ENCODE data around the gene SEMA5A.

Gene SEMA5A

GRCh38 chr5:9174446-9174845, 371.4 kb downstream of the SEMA5A start:
- Histone ChIP-seq H3K4me1 (ENCODE audit: low read length) (no peaks in the 10 kb centered on the region), H3K4me3 (ENCODE audit: low read length) (no peak overlapping the region), H3F3A (ENCODE audit: insufficient read depth, low read length) (no peaks in the 10 kb centered on the region), H3K9me3 (replicated peaks; ENCODE audit: insufficient read depth, low read length) (no peaks in the 10 kb centered on the region), H3K4me2 (ENCODE audit: low read depth, low read length) (no peak overlapping the region), H3K27me3 (replicated peaks; ENCODE audit: insufficient read depth, low read length) (no peaks in the 10 kb centered on the region), H3K9ac (ENCODE audit: low read length) (no peak overlapping the region), H2AFZ (ENCODE audit: low read length) (no peak overlapping the region), H3K36me3 (replicated peaks; ENCODE audit: insufficient read depth, low read length) (no peaks in the 10 kb centered on the region), H3K27ac (ENCODE audit: low read length) (no peak overlapping the region), H3K9me2 (replicated peaks; ENCODE audit: insufficient read depth, low read length) (no peaks in the 10 kb centered on the region), H4K20me1 (ENCODE audit: insufficient read depth, low read length) (no peaks in the 10 kb centered on the region), H3K79me2 (ENCODE audit: low read length) (no peaks in the 10 kb centered on the region)
- no peak for DNase-seq
- TF ChIP-seq CTCF (IDR thresholded peaks at IDR 0.05; ENCODE audit: low read length), result no peak
- TF ChIP-seq EZH2 (optimal IDR thresholded peaks at IDR 0.05; ENCODE audit: low read depth, low read length), result no peak
- no peak for TF ChIP-seq EZH2phosphoT487 (IDR thresholded peaks at IDR 0.05; ENCODE audit: low read length)

- DNase-seq, result no peak
- Histone ChIP-seq H3K9me2 (replicated peaks; ENCODE audit: insufficient read depth, low read length) (no peaks in the 10 kb centered on the region), H3K36me3 (replicated peaks; ENCODE audit: insufficient read depth, low read length) (no peaks in the 10 kb centered on the region), H3K27ac (ENCODE audit: low read length) (no peak overlapping the region), H3K9me3 (replicated peaks; ENCODE audit: insufficient read depth, low read length) (no peaks in the 10 kb centered on the region), H3K9ac (ENCODE audit: low read length) (no peak overlapping the region), H2AFZ (ENCODE audit: low read length) (no peak overlapping the region), H3K4me1 (ENCODE audit: low read length) (no peaks in the 10 kb centered on the region), H3K4me2 (ENCODE audit: low read depth, low read length) (no peak overlapping the region), H4K20me1 (ENCODE audit: insufficient read depth, low read length) (no peaks in the 10 kb centered on the region), H3K27me3 (replicated peaks; ENCODE audit: insufficient read depth, low read length) (no peaks in the 10 kb centered on the region), H3K4me3 (ENCODE audit: low read length) (no peak overlapping the region), H3K79me2 (ENCODE audit: low read length) (no peaks in the 10 kb centered on the region), H3F3A (ENCODE audit: insufficient read depth, low read length) (no peaks in the 10 kb centered on the region)
- TF ChIP-seq EZH2phosphoT487 (IDR thresholded peaks at IDR 0.05; ENCODE audit: low read length) (no peak), EZH2 (optimal IDR thresholded peaks at IDR 0.05; ENCODE audit: low read depth, low read length) (no peak), CTCF (IDR thresholded peaks at IDR 0.05; ENCODE audit: low read length) (no peak)
Observed at GRCh38 chr5:9173281-9174048, 372.4 kb downstream of the SEMA5A start.

- no peak for DNase-seq
- no peaks in the 10 kb centered on the region for H3K27me3 ChIP-seq (replicated peaks; ENCODE audit: insufficient read depth, low read length)
- no peaks in the 10 kb centered on the region for H3K79me2 ChIP-seq (ENCODE audit: low read length)
- H3K9me3 ChIP-seq (replicated peaks; ENCODE audit: insufficient read depth, low read length), result no peaks in the 10 kb centered on the region
- no peaks in the 10 kb centered on the region for H3K4me1 ChIP-seq (ENCODE audit: low read length)
- no peaks in the 10 kb centered on the region for H3K36me3 ChIP-seq (replicated peaks; ENCODE audit: insufficient read depth, low read length)
- H4K20me1 ChIP-seq (ENCODE audit: insufficient read depth, low read length), result no peaks in the 10 kb centered on the region
- H3K4me3 ChIP-seq (ENCODE audit: low read length), result no peak overlapping the region
- no peak overlapping the region for H3K9ac ChIP-seq (ENCODE audit: low read length)
- no peak overlapping the region for H3K27ac ChIP-seq (ENCODE audit: low read length)
- H3K4me2 ChIP-seq (ENCODE audit: low read depth, low read length), result no peak overlapping the region
- H3K9me2 ChIP-seq (replicated peaks; ENCODE audit: insufficient read depth, low read length), result no peaks in the 10 kb centered on the region
- no peak for TF ChIP-seq CTCF (IDR thresholded peaks at IDR 0.05; ENCODE audit: low read length)
- no peak for TF ChIP-seq EZH2 (optimal IDR thresholded peaks at IDR 0.05; ENCODE audit: low read depth, low read length)
- TF ChIP-seq EZH2phosphoT487 (IDR thresholded peaks at IDR 0.05; ENCODE audit: low read length), result no peak
- H3F3A ChIP-seq (ENCODE audit: insufficient read depth, low read length), result no peaks in the 10 kb centered on the region
- H2AFZ ChIP-seq (ENCODE audit: low read length), result no peak overlapping the region
Observed at GRCh38 chr5:9170026-9170425, 375.8 kb downstream of the SEMA5A start.

Measured in MM.1S (cell line).